Lower leg skin (tissue), 3 donors: ENCODE data around the gene DNAH9.

Source experiments
- CTCF ChIP-seq, 3 donors: fragments of 450-650 bp; IDR thresholded peaks; one replicate each; pipeline ENCODE4 v1.5.1; 2016; ENCODE audit warnings: antibody characterized with exemption in 3 of 3, mild to moderate bottlenecking in 3 of 3, moderate library complexity in 2 of 3
- POLR2A ChIP-seq, 2 donors: fragments of 450-650 bp; IDR thresholded peaks; one replicate each; pipeline ENCODE4 v1.6.1; 2016 to 2017; ENCODE audit warnings: antibody characterized with exemption in 2 of 2, mild to moderate bottlenecking in 1 of 2, moderate library complexity in 1 of 2

- TF ChIP-seq CTCF (IDR thresholded peaks at IDR 0.05): no peak
- no peak for TF ChIP-seq POLR2A (IDR thresholded peaks at IDR 0.05)
Measured at GRCh38 chr17:11816409-11816808, 218.1 kb downstream of the DNAH9 start.
